HCT116 (cell line): ENCODE data around the gene STT3B. TPM values are rescaled to one million over a fixed set of nuclear protein-coding genes. Genes with fewer than 3 reads are reported as not detected.

ENCODE experiments used
- ATAC-seq: fragments of 200-7000 bp; cut with Tn5 transposase; 2 replicates; pipeline ENCODE4 v1.9.1; 2020; ENCODE audit warnings: mild to moderate bottlenecking, moderate library complexity
- BruUV-seq: library from RNA; stranded (reverse); fragments of 400-500 nt; replicated peaks from 2 replicates; lab custom pipeline; 2021; lab: Mats Ljungman, UMichigan
- CTCF ChIA-PET: fragments of 300-600 bp; sonication (Branson Sonifier 250); formaldehyde crosslinking; loops from one replicate; lab custom pipeline; 2021; ENCODE audit warnings: antibody characterized with exemption; lab: Charles Lee
- POLR2A ChIA-PET: fragments of 300-600, 350-600 bp; sonication (Branson Sonifier 250); formaldehyde crosslinking; loops from one replicate; lab custom pipeline; 2021; ENCODE audit warnings: antibody characterized with exemption; lab: Charles Lee
- RAD21 ChIA-PET, 2 experiments: fragments of 300-600 bp; sonication (Branson Sonifier 250); formaldehyde crosslinking; loops; one replicate each; lab custom pipeline; 2023; ENCODE audit warnings: low total read pairs in 2 of 2; ENCODE audit not compliant: uncharacterized antibody in 2 of 2, unreplicated experiment in 2 of 2, low non-redundant PET in 1 of 2; lab: Charles Lee
- DNase-seq: peaks from one replicate; pipeline ENCODE4 v3.0.0-alpha.2; 2010; ENCODE audit warnings: low read depth, low spot score
- H2AFZ ChIP-seq: fragments of 200-600 bp; shearing (Covaris generic), sonication (generic); 2 replicates; pipeline ENCODE4 v1.6.1; 2017; ENCODE audit warnings: low read depth, mixed run types, mixed read lengths, antibody characterized with exemption, low read length; ENCODE audit not compliant: poor library complexity, severe bottlenecking
- H3K27ac ChIP-seq: 2 replicates; pipeline ENCODE4 v1.5.1; 2012; ENCODE audit warnings: low read depth, low read length
- H3K27me3 ChIP-seq: fragments of 200-600 bp; sonication (generic); 2 replicates; pipeline ENCODE4 v1.6.1; 2016; ENCODE audit warnings: mixed run types, low read length, mixed read lengths; ENCODE audit not compliant: insufficient read depth
- H3K36me3 ChIP-seq, 2 experiments: fragments of 200-500 bp in 1 of 2; fragments of 200-600 bp in 1 of 2; sonication (Bioruptor generic) in 1 of 2; sonication (generic) in 1 of 2; 2 replicates each; pipeline versions ENCODE4 v1.5.1 to v1.6.1; 2014 to 2016; ENCODE audit warnings: low read length in 2 of 2, inconsistent platforms in 1 of 2, mixed read lengths in 1 of 2, mixed run types in 1 of 2; ENCODE audit not compliant: insufficient read depth in 2 of 2, control insufficient read depth in 1 of 2
- H3K4me1 ChIP-seq, 2 experiments: fragments of 200-600 bp in 1 of 2; sonication (generic) in 1 of 2; 2 replicates each; pipeline versions ENCODE4 v1.5.1 to v1.6.1; 2012 to 2017; ENCODE audit warnings: low read length in 2 of 2, inconsistent platforms in 1 of 2, mild to moderate bottlenecking in 1 of 2, mixed read lengths in 1 of 2, mixed run types in 1 of 2, moderate library complexity in 1 of 2; ENCODE audit not compliant: insufficient read depth in 2 of 2, control insufficient read depth in 1 of 2
- H3K4me2 ChIP-seq: fragments of 200-600 bp; sonication (generic); 2 replicates; pipeline ENCODE4 v1.6.1; 2017; ENCODE audit warnings: mixed run types, low read length, mixed read lengths
- H3K4me3 ChIP-seq, 2 experiments: fragments of 200-600 bp in 1 of 2; sonication (generic) in 1 of 2; replicated peaks in 1 of 2; 2 replicates each; pipeline ENCODE4 v1.5.1; 2011 to 2016; ENCODE audit warnings: low read length in 2 of 2, control low read depth in 1 of 2, low read depth in 1 of 2, mild to moderate bottlenecking in 1 of 2, mixed read lengths in 1 of 2, mixed run types in 1 of 2
- H3K79me2 ChIP-seq: fragments of 200-600 bp; sonication (generic); 2 replicates; pipeline ENCODE4 v1.6.1; 2017; ENCODE audit warnings: mild to moderate bottlenecking, mixed run types, low read length, moderate library complexity, mixed read lengths; ENCODE audit not compliant: insufficient read depth
- H3K9ac ChIP-seq: fragments of 200-600 bp; sonication (generic); 2 replicates; pipeline ENCODE4 v1.6.1; 2016; ENCODE audit warnings: low read length, mixed read lengths
- H3K9me2 ChIP-seq: fragments of 200-600 bp; sonication (generic), shearing (Covaris generic); 2 replicates; pipeline ENCODE4 v1.6.1; 2017; ENCODE audit warnings: mixed run types, mild to moderate bottlenecking, moderate library complexity; ENCODE audit not compliant: insufficient read depth
- H3K9me3 ChIP-seq, 2 experiments: fragments of 200-500 bp in 1 of 2; fragments of 200-600 bp in 1 of 2; sonication (Bioruptor generic) in 1 of 2; sonication (generic) in 1 of 2; 2 replicates each; pipeline ENCODE4 v1.6.1; 2014 to 2017; ENCODE audit warnings: low read length in 2 of 2, mixed read lengths in 2 of 2, inconsistent platforms in 1 of 2, low read depth in 1 of 2, mild to moderate bottlenecking in 1 of 2, mixed run types in 1 of 2, moderate library complexity in 1 of 2; ENCODE audit not compliant: control insufficient read depth in 1 of 2, insufficient read depth in 1 of 2
- H4K20me1 ChIP-seq: fragments of 200-600 bp; sonication (generic), shearing (Covaris generic); 2 replicates; pipeline ENCODE4 v1.6.1; 2017; ENCODE audit warnings: mixed run types, mild to moderate bottlenecking, moderate library complexity; ENCODE audit not compliant: insufficient read depth
- ATF3 ChIP-seq: IDR thresholded peaks from 2 replicates; pipeline ENCODE4 v1.6.1; 2012
- ELF1 ChIP-seq: IDR thresholded peaks from 2 replicates; pipeline ENCODE4 v1.6.1; 2012; ENCODE audit warnings: low read depth, borderline replicate concordance
- EZH2 ChIP-seq: fragments of 200-600 bp; sonication (generic); IDR thresholded peaks from 2 replicates; pipeline ENCODE4 v1.6.1; 2017; ENCODE audit warnings: antibody characterized with exemption, mixed run types
- EZH2phosphoT487 ChIP-seq: fragments of 200-600 bp; IDR thresholded peaks from 2 replicates; pipeline ENCODE4 v1.6.1; 2018; ENCODE audit warnings: antibody characterized with exemption, borderline replicate concordance
- FOSL1 ChIP-seq: IDR thresholded peaks from 2 replicates; pipeline ENCODE4 v1.6.1; 2012; ENCODE audit warnings: low read depth
- POLR2AphosphoS5 ChIP-seq: IDR thresholded peaks from 2 replicates; pipeline ENCODE4 v1.6.1; 2011; ENCODE audit warnings: mild to moderate bottlenecking, low read depth, low read length, moderate library complexity
- RAD21 ChIP-seq: IDR thresholded peaks from 2 replicates; pipeline ENCODE4 v1.6.1; 2012; ENCODE audit warnings: low read depth, mild to moderate bottlenecking
- SIN3A ChIP-seq: IDR thresholded peaks from 2 replicates; pipeline ENCODE4 v1.6.1; 2012; ENCODE audit warnings: low read depth
- SP1 ChIP-seq: IDR thresholded peaks from 2 replicates; pipeline ENCODE4 v1.6.1; 2012; ENCODE audit warnings: low read depth
- SRF ChIP-seq: IDR thresholded peaks from 2 replicates; pipeline ENCODE4 v1.6.1; 2012; ENCODE audit warnings: low read depth
- TCF7L2 ChIP-seq: IDR thresholded peaks from 2 replicates; pipeline ENCODE4 v1.7.0; 2011; ENCODE audit warnings: borderline replicate concordance, inconsistent platforms; ENCODE audit not compliant: insufficient read depth, insufficient read length; ENCODE audit errors: extremely low read depth
- YY1 ChIP-seq: IDR thresholded peaks from 2 replicates; pipeline ENCODE4 v1.6.1; 2011; ENCODE audit warnings: low read length, low read depth, moderate library complexity, mild to moderate bottlenecking; ENCODE audit not compliant: insufficient replicate concordance; ENCODE audit errors: extremely low read depth
- ZBTB33 ChIP-seq: IDR thresholded peaks from 2 replicates; pipeline ENCODE4 v1.6.1; 2011; ENCODE audit warnings: mild to moderate bottlenecking, low read length, moderate library complexity; ENCODE audit not compliant: insufficient replicate concordance; ENCODE audit errors: extremely low read depth
- intact Hi-C: fragments of 100-400 bp; cut with micrococcal nuclease; formaldehyde crosslinking; loops from 2 replicates; pipeline ENCODE4 v1.10.0; 2022
- total RNA-seq: library from RNA; stranded (reverse); gene quantifications from one replicate; pipeline ENCODE4 v1.2.1, GENCODE V29; 2021; ENCODE audit not compliant: unreplicated experiment
- TF ChIP-seq, protein P1 (sequence below): IDR thresholded peaks from 2 replicates; pipeline ENCODE4 v1.6.1; 2012
- TF ChIP-seq, protein P2 (sequence below), 3 experiments: fragments of 200-600 bp in 1 of 3; sonication (generic) in 1 of 3; IDR thresholded peaks in 2 of 3; conservative IDR thresholded peaks in 1 of 3; 2 replicates each; pipeline ENCODE4 v1.5.1; 2012 to 2017; ENCODE audit warnings: low read depth in 2 of 3, low read length in 2 of 3, antibody characterized with exemption in 1 of 3, borderline replicate concordance in 1 of 3, control low read depth in 1 of 3, mild to moderate bottlenecking in 1 of 3, mixed read lengths in 1 of 3, mixed run types in 1 of 3, moderate library complexity in 1 of 3; ENCODE audit not compliant: insufficient read depth in 1 of 3
- TF ChIP-seq, protein P3 (sequence below): IDR thresholded peaks from 2 replicates; pipeline ENCODE4 v1.6.1; 2012; ENCODE audit warnings: low read depth

Gene STT3B
- total RNA-seq, 1 experiment from 2014 or later: 131 TPM

DNA sequence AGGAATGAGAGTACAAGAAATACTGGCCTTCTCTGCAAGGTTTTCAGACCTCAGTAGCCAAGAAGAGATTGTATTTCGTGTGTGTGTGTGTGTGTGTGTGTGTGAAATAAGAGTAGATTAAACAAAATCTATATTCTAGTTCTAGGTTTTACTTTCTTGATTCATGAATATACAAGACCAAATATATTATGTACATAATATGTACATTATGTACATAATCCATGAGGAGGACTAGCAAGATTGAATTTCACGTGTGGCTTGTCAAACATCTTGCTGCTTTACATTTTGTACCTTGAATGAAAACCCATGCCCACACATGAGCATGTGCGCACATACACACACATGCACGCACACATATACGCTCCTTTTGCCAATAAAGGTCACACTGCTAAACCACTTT, 18.2 kb upstream of the STT3B start (continued):
- TF ChIP-seq FOSL1 (no peak), EZH2phosphoT487 (no peak)
- TF ChIP-seq, protein P1, sequence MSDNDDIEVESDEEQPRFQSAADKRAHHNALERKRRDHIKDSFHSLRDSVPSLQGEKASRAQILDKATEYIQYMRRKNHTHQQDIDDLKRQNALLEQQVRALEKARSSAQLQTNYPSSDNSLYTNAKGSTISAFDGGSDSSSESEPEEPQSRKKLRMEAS: no peak

DNA sequence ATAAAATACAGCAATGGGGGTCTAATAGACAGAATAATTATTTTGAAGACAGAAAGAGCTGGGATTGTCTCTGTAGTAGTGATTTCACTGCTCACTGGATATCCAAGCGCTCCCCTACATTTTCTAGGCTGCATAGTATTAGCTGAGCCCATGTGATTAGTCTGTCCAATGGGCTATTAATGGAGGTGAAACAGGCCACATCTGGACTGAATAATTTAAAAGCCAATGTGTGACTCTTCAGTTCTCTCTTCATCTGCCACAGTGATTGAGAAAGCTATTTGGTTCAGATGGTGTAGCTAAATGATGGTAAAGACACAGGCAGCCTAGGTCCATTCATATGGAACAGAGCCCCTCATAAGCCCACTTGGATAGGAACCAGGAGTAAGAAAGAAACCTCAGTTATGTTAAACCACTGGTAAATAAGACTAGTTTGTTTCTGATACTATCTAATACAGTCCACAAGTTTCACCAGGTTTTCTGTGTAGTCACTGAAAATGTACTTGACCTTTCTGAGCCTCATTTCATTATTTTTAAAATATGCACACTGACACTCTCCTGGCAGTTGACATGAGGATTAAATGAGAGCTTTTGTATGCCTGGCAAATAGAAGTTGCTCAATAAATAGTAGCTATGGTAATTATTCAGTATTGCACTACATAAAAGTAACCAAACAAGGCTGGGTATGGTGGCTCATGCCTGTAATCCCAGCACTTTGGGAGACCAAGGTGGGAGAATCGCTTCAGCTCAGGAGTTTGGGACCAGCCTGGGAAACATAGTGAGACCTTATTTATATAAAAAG, 17.0 kb upstream of the STT3B start:
- CTCF ChIA-PET: no interaction called here
- RAD21 ChIA-PET: no interaction called here
- Histone ChIP-seq H3K9me3 (no peaks in the 10 kb centered on the region), H3K79me2 (no peaks in the 10 kb centered on the region), H3K36me3 (no peaks in the 10 kb centered on the region), H4K20me1 (no peaks in the 10 kb centered on the region), H2AFZ (no peak overlapping the region), H3K27ac (no peak overlapping the region), H3K4me2 (no peak overlapping the region), H3K4me3 (no peak overlapping the region), H3K9ac (no peak overlapping the region), H3K4me1 (no peaks in the 10 kb centered on the region), H3K27me3 (no peaks in the 10 kb centered on the region), H3K9me2 (peaks cover 4% of the 10 kb centered on the region; the same call in 1 of the 2 replicates)
- no TSS peak for BruUV-seq
- ATAC-seq (no peak), DNase-seq (no peak)
- intact Hi-C loops: no loop called here
- POLR2A ChIA-PET: interaction anchor here (0.6 kb wide), 1 partner anchor 164 kb away, joined by 3 read pairs; no protein-coding TSS in a partner anchor
- TF ChIP-seq, protein P2, sequence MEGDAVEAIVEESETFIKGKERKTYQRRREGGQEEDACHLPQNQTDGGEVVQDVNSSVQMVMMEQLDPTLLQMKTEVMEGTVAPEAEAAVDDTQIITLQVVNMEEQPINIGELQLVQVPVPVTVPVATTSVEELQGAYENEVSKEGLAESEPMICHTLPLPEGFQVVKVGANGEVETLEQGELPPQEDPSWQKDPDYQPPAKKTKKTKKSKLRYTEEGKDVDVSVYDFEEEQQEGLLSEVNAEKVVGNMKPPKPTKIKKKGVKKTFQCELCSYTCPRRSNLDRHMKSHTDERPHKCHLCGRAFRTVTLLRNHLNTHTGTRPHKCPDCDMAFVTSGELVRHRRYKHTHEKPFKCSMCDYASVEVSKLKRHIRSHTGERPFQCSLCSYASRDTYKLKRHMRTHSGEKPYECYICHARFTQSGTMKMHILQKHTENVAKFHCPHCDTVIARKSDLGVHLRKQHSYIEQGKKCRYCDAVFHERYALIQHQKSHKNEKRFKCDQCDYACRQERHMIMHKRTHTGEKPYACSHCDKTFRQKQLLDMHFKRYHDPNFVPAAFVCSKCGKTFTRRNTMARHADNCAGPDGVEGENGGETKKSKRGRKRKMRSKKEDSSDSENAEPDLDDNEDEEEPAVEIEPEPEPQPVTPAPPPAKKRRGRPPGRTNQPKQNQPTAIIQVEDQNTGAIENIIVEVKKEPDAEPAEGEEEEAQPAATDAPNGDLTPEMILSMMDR (IDR thresholded peaks at IDR 0.05 in 2 of 3, conservative IDR thresholded peaks at IDR 0.05 in 1 of 3; ENCODE audit: borderline replicate concordance in 1 of 3, insufficient read depth in 1 of 3, low read depth in 2 of 3, low read length in 2 of 3): no peak
- TF ChIP-seq TCF7L2 (no peak), SIN3A (no peak), SRF (no peak), YY1 (no peak), SP1 (no peak), FOSL1 (no peak), POLR2AphosphoS5 (no peak), RAD21 (no peak), ELF1 (no peak), EZH2 (no peak), ZBTB33 (no peak), ATF3 (no peak)
- TF ChIP-seq, protein P3, sequence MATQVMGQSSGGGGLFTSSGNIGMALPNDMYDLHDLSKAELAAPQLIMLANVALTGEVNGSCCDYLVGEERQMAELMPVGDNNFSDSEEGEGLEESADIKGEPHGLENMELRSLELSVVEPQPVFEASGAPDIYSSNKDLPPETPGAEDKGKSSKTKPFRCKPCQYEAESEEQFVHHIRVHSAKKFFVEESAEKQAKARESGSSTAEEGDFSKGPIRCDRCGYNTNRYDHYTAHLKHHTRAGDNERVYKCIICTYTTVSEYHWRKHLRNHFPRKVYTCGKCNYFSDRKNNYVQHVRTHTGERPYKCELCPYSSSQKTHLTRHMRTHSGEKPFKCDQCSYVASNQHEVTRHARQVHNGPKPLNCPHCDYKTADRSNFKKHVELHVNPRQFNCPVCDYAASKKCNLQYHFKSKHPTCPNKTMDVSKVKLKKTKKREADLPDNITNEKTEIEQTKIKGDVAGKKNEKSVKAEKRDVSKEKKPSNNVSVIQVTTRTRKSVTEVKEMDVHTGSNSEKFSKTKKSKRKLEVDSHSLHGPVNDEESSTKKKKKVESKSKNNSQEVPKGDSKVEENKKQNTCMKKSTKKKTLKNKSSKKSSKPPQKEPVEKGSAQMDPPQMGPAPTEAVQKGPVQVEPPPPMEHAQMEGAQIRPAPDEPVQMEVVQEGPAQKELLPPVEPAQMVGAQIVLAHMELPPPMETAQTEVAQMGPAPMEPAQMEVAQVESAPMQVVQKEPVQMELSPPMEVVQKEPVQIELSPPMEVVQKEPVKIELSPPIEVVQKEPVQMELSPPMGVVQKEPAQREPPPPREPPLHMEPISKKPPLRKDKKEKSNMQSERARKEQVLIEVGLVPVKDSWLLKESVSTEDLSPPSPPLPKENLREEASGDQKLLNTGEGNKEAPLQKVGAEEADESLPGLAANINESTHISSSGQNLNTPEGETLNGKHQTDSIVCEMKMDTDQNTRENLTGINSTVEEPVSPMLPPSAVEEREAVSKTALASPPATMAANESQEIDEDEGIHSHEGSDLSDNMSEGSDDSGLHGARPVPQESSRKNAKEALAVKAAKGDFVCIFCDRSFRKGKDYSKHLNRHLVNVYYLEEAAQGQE: no peak
